H1 (cell line): ENCODE results near the gene SEMA4F. TPM values are rescaled to one million over a fixed set of nuclear protein-coding genes. Genes with fewer than 3 reads are reported as not detected.
"Not testable (repeated sequence)": the region's sequence is repeated elsewhere in the genome, so short reads cannot be mapped to it uniquely, and the experiment has no call there.

Experiments used
- CTCF ChIA-PET: fragments of 300-600 bp; sonication (Branson Sonifier 250); formaldehyde crosslinking; loops from one replicate; lab custom pipeline; 2021; ENCODE audit not compliant: partially characterized antibody; lab: Charles Lee
- POLR2A ChIA-PET: fragments of 300-600 bp; sonication (Branson Sonifier 250); formaldehyde crosslinking; loops from one replicate; lab custom pipeline; 2021; ENCODE audit warnings: inconsistent platforms; ENCODE audit not compliant: partially characterized antibody; lab: Charles Lee
- DNase-seq, 2 experiments: peaks; one replicate each; pipeline versions ENCODE4 v3.0.0 to v3.0.0-alpha.2; 2010 to 2022; ENCODE audit warnings: low spot score in 2 of 2, low read depth in 1 of 2, mixed read lengths in 1 of 2
- FAIRE-seq: peaks from 2 replicates; lab custom pipeline; 2011; peaks lifted over from hg19 to GRCh38; lab: Jason Lieb, UNC
- H2AFZ ChIP-seq: 2 replicates; pipeline ENCODE4 v1.8.1; 2012; ENCODE audit warnings: low read length, inconsistent platforms
- H2AK5ac ChIP-seq: 2 replicates; pipeline ENCODE4 v1.6.1; 2013; ENCODE audit warnings: low read depth, low read length
- H2BK120ac ChIP-seq: replicated peaks from 2 replicates; pipeline ENCODE3; 2013; ENCODE audit warnings: low read depth, low read length, inconsistent platforms
- H2BK12ac ChIP-seq: 2 replicates; pipeline ENCODE4 v1.6.1; 2013; ENCODE audit warnings: low read depth, low read length
- H2BK15ac ChIP-seq: 2 replicates; pipeline ENCODE4 v1.6.1; 2013; ENCODE audit warnings: low read length
- H2BK20ac ChIP-seq: 2 replicates; pipeline ENCODE4 v1.6.1; 2013; ENCODE audit warnings: low read length
- H2BK5ac ChIP-seq: 2 replicates; pipeline ENCODE4 v1.6.1; 2013; ENCODE audit warnings: low read depth, low read length
- H3K14ac ChIP-seq: 2 replicates; pipeline ENCODE4 v1.6.1; 2013; ENCODE audit warnings: inconsistent platforms; ENCODE audit not compliant: insufficient read length
- H3K18ac ChIP-seq: 2 replicates; pipeline ENCODE4 v1.6.1; 2013; ENCODE audit warnings: low read length; ENCODE audit errors: extremely low read depth
- H3K23ac ChIP-seq: 2 replicates; pipeline ENCODE4 v1.6.1; 2013; ENCODE audit warnings: inconsistent platforms; ENCODE audit not compliant: insufficient read length
- H3K23me2 ChIP-seq: 2 replicates; pipeline ENCODE4 v1.6.1; 2013; ENCODE audit warnings: low read depth, low read length
- H3K27ac ChIP-seq: 2 replicates; pipeline ENCODE4 v1.6.1; 2011; ENCODE audit warnings: low read depth, low read length, inconsistent platforms
- H3K27me3 ChIP-seq, 4 experiments: replicated peaks in 1 of 4; 1 replicate in 1 of 4; 2 replicates in 3 of 4; pipeline versions ENCODE4 v1.6.1 to v1.8.1; 2011 to 2013; ENCODE audit warnings: low read length in 3 of 4, mild to moderate bottlenecking in 3 of 4, inconsistent platforms in 2 of 4, mixed read lengths in 2 of 4, moderate library complexity in 1 of 4; ENCODE audit not compliant: control insufficient read depth in 3 of 4, insufficient read depth in 3 of 4; ENCODE audit errors: extremely low read depth in 1 of 4
- H3K36me3 ChIP-seq, 4 experiments: 2 replicates each; pipeline versions ENCODE4 v1.6.1 to v1.8.1; 2011 to 2013; ENCODE audit warnings: mild to moderate bottlenecking in 4 of 4, low read length in 3 of 4, moderate library complexity in 2 of 4, control low read depth in 1 of 4, inconsistent platforms in 1 of 4; ENCODE audit not compliant: insufficient read depth in 4 of 4, control insufficient read depth in 2 of 4
- H3K4ac ChIP-seq: replicated peaks from 2 replicates; pipeline ENCODE3; 2013; ENCODE audit warnings: low read length, low read depth, mixed read lengths, inconsistent platforms; ENCODE audit not compliant: insufficient read length
- H3K4me1 ChIP-seq, 4 experiments: replicated peaks in 1 of 4; 1 replicate in 1 of 4; 2 replicates in 3 of 4; pipeline versions ENCODE4 v1.6.1 to v1.8.1; 2011 to 2013; ENCODE audit warnings: low read length in 3 of 4, inconsistent platforms in 2 of 4, mixed read lengths in 1 of 4; ENCODE audit not compliant: insufficient read depth in 4 of 4, control insufficient read depth in 3 of 4
- H3K4me2 ChIP-seq, 2 experiments: 2 replicates each; pipeline versions ENCODE4 v1.6.1 to v1.8.1; 2011 to 2013; ENCODE audit warnings: low read depth in 2 of 2, low read length in 2 of 2, control low read depth in 1 of 2, inconsistent platforms in 1 of 2, mild to moderate bottlenecking in 1 of 2; ENCODE audit not compliant: insufficient read depth in 1 of 2
- H3K4me3 ChIP-seq, 4 experiments: fragments of 200-600, 300-600 bp in 1 of 4; sonication (generic), shearing (Covaris generic), sonication (Bioruptor Twin) in 1 of 4; 2 replicates each; pipeline versions ENCODE4 v1.5.1 to v1.8.1; 2011 to 2016; ENCODE audit warnings: low read length in 4 of 4, low read depth in 3 of 4, control low read depth in 2 of 4, inconsistent platforms in 2 of 4, mild to moderate bottlenecking in 2 of 4, mixed read lengths in 1 of 4, moderate library complexity in 1 of 4; ENCODE audit not compliant: insufficient read depth in 2 of 4; ENCODE audit errors: extremely low read depth in 1 of 4
- H3K56ac ChIP-seq: replicated peaks from 2 replicates; pipeline ENCODE3; 2013; ENCODE audit warnings: low read depth, mild to moderate bottlenecking, mixed read lengths, low read length, inconsistent platforms; ENCODE audit not compliant: insufficient read length
- H3K79me1 ChIP-seq: 2 replicates; pipeline ENCODE4 v1.6.1; 2013; ENCODE audit warnings: low read depth, low read length, control low read depth
- H3K79me2 ChIP-seq, 2 experiments: 2 replicates each; pipeline versions ENCODE4 v1.6.1 to v1.8.1; 2012 to 2013; ENCODE audit warnings: low read length in 2 of 2, mild to moderate bottlenecking in 2 of 2, inconsistent platforms in 1 of 2; ENCODE audit not compliant: insufficient read depth in 2 of 2, control insufficient read depth in 1 of 2
- H3K9ac ChIP-seq, 4 experiments: replicated peaks in 1 of 4; 1 replicate in 1 of 4; 2 replicates in 3 of 4; pipeline versions ENCODE4 v1.6.1 to v1.8.1; 2011 to 2013; ENCODE audit warnings: low read depth in 3 of 4, low read length in 3 of 4, control low read depth in 2 of 4, mild to moderate bottlenecking in 2 of 4, moderate library complexity in 2 of 4, inconsistent platforms in 1 of 4; ENCODE audit errors: extremely low read depth in 1 of 4
- H3K9me3 ChIP-seq, 2 experiments: 2 replicates each; pipeline versions ENCODE4 v1.6.1 to v1.8.1; 2012 to 2013; ENCODE audit warnings: mild to moderate bottlenecking in 2 of 2, moderate library complexity in 2 of 2, control low read depth in 1 of 2, inconsistent platforms in 1 of 2, low read depth in 1 of 2, low read length in 1 of 2, mixed read lengths in 1 of 2; ENCODE audit not compliant: insufficient read depth in 2 of 2
- H4K20me1 ChIP-seq, 2 experiments: replicated peaks in 1 of 2; 2 replicates each; pipeline versions ENCODE3 to v1.8.1; 2011 to 2013; ENCODE audit warnings: inconsistent platforms in 2 of 2, low read length in 2 of 2, mild to moderate bottlenecking in 1 of 2; ENCODE audit not compliant: insufficient read depth in 2 of 2, control insufficient read depth in 1 of 2
- H4K5ac ChIP-seq: 2 replicates; pipeline ENCODE4 v1.6.1; 2013; ENCODE audit warnings: low read length, low read depth, mixed read lengths, inconsistent platforms; ENCODE audit not compliant: insufficient read length
- H4K8ac ChIP-seq: 2 replicates; pipeline ENCODE4 v1.8.0; 2013; ENCODE audit warnings: mild to moderate bottlenecking, moderate library complexity, low read length, inconsistent platforms; ENCODE audit not compliant: insufficient read depth; ENCODE audit errors: extremely low read depth
- H4K91ac ChIP-seq: replicated peaks from 2 replicates; pipeline ENCODE3; 2013; ENCODE audit warnings: low read length, mixed read lengths, inconsistent platforms; ENCODE audit not compliant: insufficient read length
- WGBS, 2 experiments: shearing (Covaris generic) in 1 of 2; methylation state at CpG; one replicate each; pipeline versions ENCODE4 v1.1.6 to v1.1.7; 2013 to 2015; ENCODE audit warnings: low lambda C conversion rate in 2 of 2, mixed read lengths in 2 of 2, inconsistent platforms in 1 of 2, low coverage in 1 of 2, missing lambda C conversion rate in 1 of 2; ENCODE audit not compliant: insufficient replicate concordance in 2 of 2, insufficient coverage in 1 of 2, insufficient read length in 1 of 2; ENCODE audit errors: extremely low coverage in 1 of 2, missing lambda C conversion rate in 1 of 2; 5-methylcytosine and 5-hydroxymethylcytosine counted together
- polyA plus RNA-seq, 7 experiments: library from polyadenylated mRNA; depleted of rRNA in 3 of 7; stranded (reverse) in 5 of 7; unstranded in 2 of 7; fragments of >200 nt in 5 of 7; fragments of 200-250 nt in 2 of 7; gene quantifications; 1 replicate in 5 of 7; 2 replicates in 1 of 7; 4 replicates in 1 of 7; pipeline versions ENCODE4 v1.2.1 to v1.2.3, GENCODE V29; 2011 to 2013; ENCODE audit warnings: missing spikeins in 2 of 7, mixed read lengths in 2 of 7
- total RNA-seq: library from RNA; stranded (reverse); fragmentation: NEBNext Ultra II Directional; extraction: Animal tissue kit (Norgen Biotek cat#: 25700); gene quantifications from 2 replicates; pipeline ENCODE4 v1.2.1, GENCODE V29; 2021

SEMA4F gene
- total and polyA plus RNA-seq, 2 of the 8 experiments (the other 6 are each of a cell fraction or from before 2014, with no cell fraction given), result 3.3 to 3.4 TPM

DNA sequence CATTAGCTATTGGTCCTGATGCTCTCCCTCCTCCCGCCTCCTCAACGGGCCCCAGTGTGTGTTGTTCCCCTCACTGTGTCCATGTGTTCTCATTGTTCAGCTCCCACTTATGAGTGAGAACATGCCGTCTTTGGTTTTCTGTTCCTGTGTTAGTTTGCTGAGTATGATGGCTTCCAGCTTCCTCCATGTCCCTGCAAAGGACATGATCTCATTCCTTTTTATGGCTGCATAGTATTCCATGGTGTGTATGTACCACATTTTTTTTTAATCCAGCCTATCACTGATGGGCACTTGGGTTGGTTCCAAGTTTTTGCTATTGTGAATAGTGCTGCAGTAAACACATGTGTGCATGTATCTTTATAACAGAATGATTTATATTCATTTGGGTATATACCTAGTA lies 23.6 kb upstream of the SEMA4F start:
- H4K5ac ChIP-seq, H4K8ac ChIP-seq, FAIRE-seq, H3K56ac ChIP-seq, H2BK12ac ChIP-seq, H3K14ac ChIP-seq, H2BK120ac ChIP-seq, H4K91ac ChIP-seq, H3K4ac ChIP-seq, DNase-seq, H3K9ac ChIP-seq, H3K79me2 ChIP-seq, H3K27me3 ChIP-seq, H2BK15ac ChIP-seq, H3K9me3 ChIP-seq, H3K23ac ChIP-seq, H3K18ac ChIP-seq, H2AK5ac ChIP-seq, H2AFZ ChIP-seq, H3K4me2 ChIP-seq, H2BK5ac ChIP-seq, H2BK20ac ChIP-seq, H3K36me3 ChIP-seq, H3K27ac ChIP-seq, H3K23me2 ChIP-seq, H3K4me3 ChIP-seq, H4K20me1 ChIP-seq, H3K79me1 ChIP-seq: not testable (repeated sequence)
- CTCF ChIA-PET, result interaction anchor here (1.4 kb wide), 1 partner anchor 11 kb away, joined by 3 read pairs; no protein-coding TSS in a partner anchor
- peaks cover 7 to 12% (median 8%) of the 10 kb centered on the region in 4 experiments; a peak in 6 of 7 replicates for H3K4me1 ChIP-seq
- POLR2A ChIA-PET, result interaction anchor here (1.6 kb wide), 1 partner anchor 17 kb away, joined by 4 read pairs; the partner anchor contains the start of gene M1AP
- WGBS, 2 experiments, result 97% methylated on average over 3 of the region's 3 CpGs; no CpG with 5 or more reads in 1 of the 2 experiments
